ENCODE measurements around the gene RNF128. TPM values are rescaled to one million over a fixed set of nuclear protein-coding genes. Genes with fewer than 3 reads are reported as not detected.

RNF128 gene
- total RNA-seq, 1 donor from 2014 or later, result 0.33 TPM

- Histone ChIP-seq H3K27me3 (ENCODE audit: control insufficient read depth, insufficient read depth, low read length) (no peaks in the 10 kb centered on the region), H3K36me3 (ENCODE audit: control insufficient read depth, insufficient read depth, low read length) (no peaks in the 10 kb centered on the region), H3K4me3 (ENCODE audit: low read depth, low read length) (no peak overlapping the region)
- no peak for TF ChIP-seq CTCF (IDR thresholded peaks at IDR 0.05; ENCODE audit: insufficient read depth, low read length, poor library complexity, severe bottlenecking)
- DNase-seq (ENCODE audit: low read depth), result no peak
These were observed 27.8 kb upstream of the RNF128 start for GRCh38 chrX:106698693-106699092.

DNA sequence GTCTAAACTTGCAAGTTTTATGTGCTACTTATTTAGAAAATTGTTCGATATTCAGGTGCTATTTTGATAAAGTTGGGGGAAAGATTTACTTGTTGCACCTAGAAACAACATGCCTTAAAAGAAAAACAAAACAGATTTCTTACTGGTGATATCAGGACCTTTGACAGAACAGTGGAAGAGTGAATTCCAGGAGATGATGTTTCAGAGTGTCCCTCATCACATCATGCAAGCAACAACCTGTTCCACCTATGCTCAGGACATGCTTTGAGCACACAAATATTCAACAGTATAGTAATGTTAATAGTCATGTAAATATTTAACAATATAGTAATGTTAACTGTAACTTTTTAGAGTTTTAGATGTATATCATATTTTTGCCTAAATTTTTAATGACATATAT, 23.9 kb upstream of the RNF128 start:
- no peak for TF ChIP-seq CTCF (IDR thresholded peaks at IDR 0.05; ENCODE audit: insufficient read depth, low read length, poor library complexity, severe bottlenecking)
- no peak for DNase-seq (ENCODE audit: low read depth)

DNA sequence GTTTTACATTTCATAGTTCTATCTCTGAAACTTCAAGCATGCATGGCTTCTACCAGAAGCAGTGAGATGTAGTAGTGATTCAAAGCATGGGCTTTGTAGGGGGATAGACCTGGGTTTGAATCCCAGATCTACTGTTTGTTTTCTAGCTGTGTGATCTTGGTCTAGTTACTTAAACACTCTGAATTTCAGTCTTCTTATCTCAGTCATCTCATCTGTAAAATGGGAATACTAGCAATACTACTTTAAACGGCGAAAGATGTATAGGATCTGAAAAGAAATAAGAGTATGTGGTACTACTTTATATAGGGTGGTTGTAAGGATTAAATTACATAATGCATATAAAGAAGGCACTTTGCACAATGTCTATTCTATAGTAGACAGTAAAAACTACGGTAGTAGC, 20.0 kb upstream of the RNF128 start:
- no peak for TF ChIP-seq CTCF (IDR thresholded peaks at IDR 0.05; ENCODE audit: insufficient read depth, low read length, poor library complexity, severe bottlenecking)
- H3K4me3 ChIP-seq (ENCODE audit: low read depth, low read length), result no peak overlapping the region
- no peak for DNase-seq (ENCODE audit: low read depth)
- no peaks in the 10 kb centered on the region for H3K27me3 ChIP-seq (ENCODE audit: control insufficient read depth, insufficient read depth, low read length)
- H3K36me3 ChIP-seq (ENCODE audit: control insufficient read depth, insufficient read depth, low read length), result no peaks in the 10 kb centered on the region

More for the DNA sequence above, 23.9 kb upstream of the RNF128 start:
- no peak overlapping the region for H3K4me3 ChIP-seq (ENCODE audit: low read depth, low read length)
- H3K36me3 ChIP-seq (ENCODE audit: control insufficient read depth, insufficient read depth, low read length), result no peaks in the 10 kb centered on the region
- H3K27me3 ChIP-seq (ENCODE audit: control insufficient read depth, insufficient read depth, low read length), result no peaks in the 10 kb centered on the region

- Histone ChIP-seq H3K4me3 (ENCODE audit: low read depth, low read length) (no peak overlapping the region), H3K36me3 (ENCODE audit: control insufficient read depth, insufficient read depth, low read length) (no peaks in the 10 kb centered on the region), H3K27me3 (ENCODE audit: control insufficient read depth, insufficient read depth, low read length) (no peaks in the 10 kb centered on the region)
- peak; percentile 76 for DNase-seq (ENCODE audit: low read depth)
- no peak for TF ChIP-seq CTCF (IDR thresholded peaks at IDR 0.05; ENCODE audit: insufficient read depth, low read length, poor library complexity, severe bottlenecking)
These were observed 18.6 kb upstream of the RNF128 start for GRCh38 chrX:106707771-106708454.

- H3K4me3 ChIP-seq (ENCODE audit: low read depth, low read length), result no peak overlapping the region
- DNase-seq (ENCODE audit: low read depth), result no peak
These were observed 15.7 kb upstream of the RNF128 start for GRCh38 chrX:106710771-106711170.

More at GRCh38 chrX:106710771-106711170, 15.7 kb upstream of the RNF128 start:
- H3K36me3 ChIP-seq (ENCODE audit: control insufficient read depth, insufficient read depth, low read length), result no peaks in the 10 kb centered on the region
- TF ChIP-seq CTCF (IDR thresholded peaks at IDR 0.05; ENCODE audit: insufficient read depth, low read length, poor library complexity, severe bottlenecking), result no peak
- H3K27me3 ChIP-seq (ENCODE audit: control insufficient read depth, insufficient read depth, low read length), result no peaks in the 10 kb centered on the region
